ENCODE results near the gene TNFAIP8. TPM values are rescaled to one million over a fixed set of nuclear protein-coding genes. Genes with fewer than 3 reads are reported as not detected.
A peak's percentile ranks its signal among the peaks of the same experiment; 100 is the strongest.

TNFAIP8 gene
- total and polyA plus RNA-seq, 9 of the 15 experiments (the other 6 are each of a cell fraction or from before 2014, with no cell fraction given): 29.9 to 52.2 (median 44.8) TPM

DNA sequence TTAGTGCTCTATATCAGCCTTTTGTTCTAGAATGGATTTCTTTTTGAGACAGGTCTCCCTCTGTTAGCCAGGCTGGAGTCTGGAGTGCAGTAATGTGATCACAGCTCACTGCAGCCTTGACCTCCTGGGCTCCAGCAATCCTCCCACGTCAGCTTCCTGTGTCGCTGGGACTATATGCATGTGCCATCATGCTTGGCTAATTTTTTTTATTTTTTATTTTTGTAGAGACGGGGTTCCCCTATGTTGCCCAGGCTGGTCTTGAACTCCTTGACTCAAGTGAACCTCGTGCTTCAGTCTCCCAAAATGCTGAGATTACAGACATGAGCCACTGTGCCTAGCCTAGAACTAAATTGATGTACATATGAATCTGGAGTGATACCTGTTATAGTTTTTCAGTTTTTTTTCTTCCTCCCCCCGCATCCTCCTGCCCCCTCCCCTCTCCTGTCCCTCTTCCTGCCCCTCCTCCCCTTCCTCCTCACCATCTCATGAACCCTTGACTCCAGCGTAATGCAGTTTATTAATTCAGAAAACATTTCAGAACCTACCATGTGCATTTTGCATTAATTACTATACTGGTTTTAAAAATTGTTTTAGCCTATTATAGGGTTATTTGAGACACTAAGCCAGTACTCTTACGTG, 37.4 kb upstream of the TNFAIP8 start (continued):
- TF ChIP-seq, protein P1, sequence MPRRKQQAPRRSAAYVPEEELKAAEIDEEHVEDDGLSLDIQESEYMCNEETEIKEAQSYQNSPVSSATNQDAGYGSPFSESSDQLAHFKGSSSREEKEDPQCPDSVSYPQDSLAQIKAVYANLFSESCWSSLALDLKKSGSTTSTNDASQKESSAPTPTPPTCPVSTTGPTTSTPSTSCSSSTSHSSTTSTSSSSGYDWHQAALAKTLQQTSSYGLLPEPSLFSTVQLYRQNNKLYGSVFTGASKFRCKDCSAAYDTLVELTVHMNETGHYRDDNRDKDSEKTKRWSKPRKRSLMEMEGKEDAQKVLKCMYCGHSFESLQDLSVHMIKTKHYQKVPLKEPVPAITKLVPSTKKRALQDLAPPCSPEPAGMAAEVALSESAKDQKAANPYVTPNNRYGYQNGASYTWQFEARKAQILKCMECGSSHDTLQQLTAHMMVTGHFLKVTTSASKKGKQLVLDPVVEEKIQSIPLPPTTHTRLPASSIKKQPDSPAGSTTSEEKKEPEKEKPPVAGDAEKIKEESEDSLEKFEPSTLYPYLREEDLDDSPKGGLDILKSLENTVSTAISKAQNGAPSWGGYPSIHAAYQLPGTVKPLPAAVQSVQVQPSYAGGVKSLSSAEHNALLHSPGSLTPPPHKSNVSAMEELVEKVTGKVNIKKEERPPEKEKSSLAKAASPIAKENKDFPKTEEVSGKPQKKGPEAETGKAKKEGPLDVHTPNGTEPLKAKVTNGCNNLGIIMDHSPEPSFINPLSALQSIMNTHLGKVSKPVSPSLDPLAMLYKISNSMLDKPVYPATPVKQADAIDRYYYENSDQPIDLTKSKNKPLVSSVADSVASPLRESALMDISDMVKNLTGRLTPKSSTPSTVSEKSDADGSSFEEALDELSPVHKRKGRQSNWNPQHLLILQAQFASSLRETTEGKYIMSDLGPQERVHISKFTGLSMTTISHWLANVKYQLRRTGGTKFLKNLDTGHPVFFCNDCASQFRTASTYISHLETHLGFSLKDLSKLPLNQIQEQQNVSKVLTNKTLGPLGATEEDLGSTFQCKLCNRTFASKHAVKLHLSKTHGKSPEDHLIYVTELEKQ (CRISPR knock-in tag; IDR thresholded peaks at IDR 0.05): no peak
- TF ChIP-seq KLF10 (CRISPR knock-in tag; IDR thresholded peaks at IDR 0.05) (no peak), ZNF717 (CRISPR knock-in tag; IDR thresholded peaks at IDR 0.05) (no peak), HNRNPLL (IDR thresholded peaks at IDR 0.05; ENCODE audit: low read depth, low read length, poor library complexity, severe bottlenecking) (no peak), ETV5 (CRISPR knock-in tag; IDR thresholded peaks at IDR 0.05; ENCODE audit: low read depth) (0 out of 2 replicates have a peak, but pooled peaks have one; percentile 21), ETS1 (conservative IDR thresholded peaks at IDR 0.05; ENCODE audit: control insufficient read depth, low read depth, low read length) (no peak), TCF7 (IDR thresholded peaks at IDR 0.05; ENCODE audit: borderline replicate concordance) (no peak), CC2D1A (IDR thresholded peaks at IDR 0.05) (0 out of 2 replicates have a peak, but pooled peaks have one; percentile 26), ZNF133 (CRISPR knock-in tag; IDR thresholded peaks at IDR 0.05) (no peak), ZNF766 (CRISPR knock-in tag; conservative IDR thresholded peaks at IDR 0.05) (0 out of 2 replicates have a peak, but pooled peaks have one; percentile 23), MAX (CRISPR knock-in tag; IDR thresholded peaks at IDR 0.05) (no peak), ADNP (tag; IDR thresholded peaks at IDR 0.05) (no peak), CXXC5 (CRISPR knock-in tag; IDR thresholded peaks at IDR 0.05) (0 out of 2 replicates have a peak, but pooled peaks have one; percentile 16), GABPB1 (CRISPR knock-in tag; IDR thresholded peaks at IDR 0.05) (no peak), HDAC1 (IDR thresholded peaks at IDR 0.05) (0 out of 4 replicates have a peak, but pooled peaks of 1 of the 2 experiments have one; percentile 28), ZNF253 (CRISPR knock-in tag; conservative IDR thresholded peaks at IDR 0.05) (no peak), HMBOX1 (IDR thresholded peaks at IDR 0.05) (no peak), ZNF224 (CRISPR knock-in tag; IDR thresholded peaks at IDR 0.05) (no peak)
- TF ChIP-seq, protein P2, sequence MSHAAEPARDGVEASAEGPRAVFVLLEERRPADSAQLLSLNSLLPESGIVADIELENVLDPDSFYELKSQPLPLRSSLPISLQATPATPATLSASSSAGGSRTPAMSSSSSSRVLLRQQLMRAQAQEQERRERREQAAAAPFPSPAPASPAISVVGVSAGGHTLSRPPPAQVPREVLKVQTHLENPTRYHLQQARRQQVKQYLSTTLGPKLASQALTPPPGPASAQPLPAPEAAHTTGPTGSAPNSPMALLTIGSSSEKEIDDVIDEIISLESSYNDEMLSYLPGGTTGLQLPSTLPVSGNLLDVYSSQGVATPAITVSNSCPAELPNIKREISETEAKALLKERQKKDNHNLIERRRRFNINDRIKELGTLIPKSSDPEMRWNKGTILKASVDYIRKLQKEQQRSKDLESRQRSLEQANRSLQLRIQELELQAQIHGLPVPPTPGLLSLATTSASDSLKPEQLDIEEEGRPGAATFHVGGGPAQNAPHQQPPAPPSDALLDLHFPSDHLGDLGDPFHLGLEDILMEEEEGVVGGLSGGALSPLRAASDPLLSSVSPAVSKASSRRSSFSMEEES (CRISPR knock-in tag; IDR thresholded peaks at IDR 0.05): no peak
- TF ChIP-seq, protein P3, sequence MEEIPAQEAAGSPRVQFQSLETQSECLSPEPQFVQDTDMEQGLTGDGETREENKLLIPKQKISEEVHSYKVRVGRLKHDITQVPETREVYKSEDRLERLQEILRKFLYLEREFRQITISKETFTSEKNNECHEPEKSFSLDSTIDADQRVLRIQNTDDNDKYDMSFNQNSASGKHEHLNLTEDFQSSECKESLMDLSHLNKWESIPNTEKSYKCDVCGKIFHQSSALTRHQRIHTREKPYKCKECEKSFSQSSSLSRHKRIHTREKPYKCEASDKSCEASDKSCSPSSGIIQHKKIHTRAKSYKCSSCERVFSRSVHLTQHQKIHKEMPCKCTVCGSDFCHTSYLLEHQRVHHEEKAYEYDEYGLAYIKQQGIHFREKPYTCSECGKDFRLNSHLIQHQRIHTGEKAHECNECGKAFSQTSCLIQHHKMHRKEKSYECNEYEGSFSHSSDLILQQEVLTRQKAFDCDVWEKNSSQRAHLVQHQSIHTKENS (CRISPR knock-in tag; IDR thresholded peaks at IDR 0.05): no peak
